ENCODE data around the gene ADORA1. TPM values are rescaled to one million over a fixed set of nuclear protein-coding genes. Genes with fewer than 3 reads are reported as not detected.

Gene ADORA1
- total and polyA plus RNA-seq, 10 of the 15 experiments (the other 5 are each of a cell fraction or from before 2014, with no cell fraction given), result not detected

GRCh38 chr1:203167026-203167912, 39.7 kb downstream of the ADORA1 start:
- 43% methylated on average over 17 of the region's 23 CpGs for WGBS (ENCODE audit: insufficient coverage, insufficient replicate concordance, low lambda C conversion rate, missing lambda C conversion rate)
- TF ChIP-seq BHLHE40 (IDR thresholded peaks at IDR 0.05; ENCODE audit: borderline replicate concordance in 1 of 2, low read depth in 2 of 2, low read length in 1 of 2) (peak in 1 of 2 experiments; percentile 77; a peak in 2 of 4 replicates), POLR2AphosphoS5 (IDR thresholded peaks at IDR 0.05; ENCODE audit: low read length) (no peak)
- no peak overlapping the region for H3K27ac ChIP-seq (ENCODE audit: control insufficient read depth, insufficient read depth)
- no peak for DNase-seq (ENCODE audit: low read depth, low spot score)
- peaks cover 0 to 2% of the 10 kb centered on the region in 2 experiments; a peak in 3 of 4 replicates for H3K27me3 ChIP-seq (replicated peaks in 1 of 2; ENCODE audit: control insufficient read depth in 2 of 2, insufficient read depth in 2 of 2, low read length in 1 of 2)
- in situ Hi-C loops (cut with MboI), result no loop called here
- H3K4me3 ChIP-seq, result no peak overlapping the region
- H3K79me2 ChIP-seq (ENCODE audit: control insufficient read depth, insufficient read depth, low read length), result no peaks in the 10 kb centered on the region
- H4K20me1 ChIP-seq (ENCODE audit: control insufficient read depth, insufficient read depth), result no peaks in the 10 kb centered on the region
- CTCF ChIA-PET, result interaction anchor here (0.9 to 8.0 kb wide), 17 partner anchors 11 to 128 kb away, joined by 3 to 114 read pairs (median 4); no protein-coding TSS in a partner anchor
- SMC1A ChIA-PET (ENCODE audit: uncharacterized antibody, unreplicated experiment), result interaction anchor here (0.9 to 2.8 kb wide), 7 partner anchors 21 to 126 kb away, joined by 3 to 35 read pairs (median 3); no protein-coding TSS in a partner anchor
- ATAC-seq, result peak; percentile 23; the same call in 2 of the 3 replicates
- no peak overlapping the region for H3K4me2 ChIP-seq (ENCODE audit: control insufficient read depth, insufficient read depth)
- no TSS peak for BruUV-seq (replicated peaks)
- no peak for FAIRE-seq
- H3K9ac ChIP-seq (ENCODE audit: control insufficient read depth, insufficient read depth, low read length), result no peak overlapping the region
- intact Hi-C loops (cut with micrococcal nuclease; ENCODE audit: unreplicated experiment), result no loop called here
- H2AFZ ChIP-seq (ENCODE audit: control insufficient read depth, low read depth, low read length), result no peak overlapping the region
- H3K9me3 ChIP-seq (replicated peaks; ENCODE audit: control insufficient read depth, insufficient read depth, low read length), result no peaks in the 10 kb centered on the region
- no peaks in the 10 kb centered on the region for H3K4me1 ChIP-seq (ENCODE audit: control insufficient read depth, insufficient read depth, low read length)
- POLR2A ChIA-PET, result interaction anchor here (0.9 kb wide), 1 partner anchor 49 kb away, joined by 4 read pairs; no protein-coding TSS in a partner anchor
- RAD21 ChIA-PET (ENCODE audit: unreplicated experiment), result interaction anchor here (1.0 to 4.6 kb wide), 10 partner anchors 9 to 128 kb away, joined by 3 to 61 read pairs (median 6); no protein-coding TSS in a partner anchor
- no peaks in the 10 kb centered on the region for H3K36me3 ChIP-seq (ENCODE audit: control insufficient read depth in 2 of 2, insufficient read depth in 2 of 2, low read length in 1 of 2)

GRCh38 chr1:203167913-203168200, 40.3 kb downstream of the ADORA1 start:
- SMC1A ChIA-PET (ENCODE audit: uncharacterized antibody, unreplicated experiment), result no interaction called here
- no peak for FAIRE-seq
- TF ChIP-seq KAT2A (conservative IDR thresholded peaks at IDR 0.05; ENCODE audit: control insufficient read depth, low read depth, low read length), result no peak
- TF ChIP-seq NR2C2 (IDR thresholded peaks at IDR 0.05; ENCODE audit: borderline replicate concordance, control insufficient read depth, insufficient read length, low read depth), result no peak
- no peak for TF ChIP-seq PAX5 (IDR thresholded peaks at IDR 0.05; ENCODE audit: borderline replicate concordance, low read depth, low read length)
- no peak for TF ChIP-seq ZNF687 (IDR thresholded peaks at IDR 0.05)
- TF ChIP-seq ZNF217 (IDR thresholded peaks at IDR 0.05), result no peak
- TF ChIP-seq NKRF (conservative IDR thresholded peaks at IDR 0.05), result no peak
- TF ChIP-seq RELA (IDR thresholded peaks at IDR 0.05; ENCODE audit: borderline replicate concordance, partially characterized antibody), result no peak

More at GRCh38 chr1:203167913-203168200, 40.3 kb downstream of the ADORA1 start:
- BruUV-seq (replicated peaks), result no TSS peak
- H3K4me2 ChIP-seq (ENCODE audit: control insufficient read depth, insufficient read depth), result no peak overlapping the region
- DNase-seq (ENCODE audit: low read depth, low spot score) (no peak), ATAC-seq (no peak)
- POLR2A ChIA-PET, result no interaction called here
- no peaks in the 10 kb centered on the region for H3K79me2 ChIP-seq (ENCODE audit: control insufficient read depth, insufficient read depth, low read length)
- CTCF ChIA-PET, result interaction anchor here (0.8 to 8.0 kb wide), 3 partner anchors 49 to 137 kb away, joined by 3 to 114 read pairs (median 15); no protein-coding TSS in a partner anchor
- H3K27me3 ChIP-seq (replicated peaks in 1 of 2; ENCODE audit: control insufficient read depth in 2 of 2, insufficient read depth in 2 of 2, low read length in 1 of 2), result peaks cover 0 to 2% of the 10 kb centered on the region in 2 experiments; a peak in 3 of 4 replicates
- H3K36me3 ChIP-seq (ENCODE audit: control insufficient read depth in 2 of 2, insufficient read depth in 2 of 2, low read length in 1 of 2), result no peaks in the 10 kb centered on the region
- no peak overlapping the region for H3K27ac ChIP-seq (ENCODE audit: control insufficient read depth, insufficient read depth)
- no peaks in the 10 kb centered on the region for H4K20me1 ChIP-seq (ENCODE audit: control insufficient read depth, insufficient read depth)
- no peak overlapping the region for H2AFZ ChIP-seq (ENCODE audit: control insufficient read depth, low read depth, low read length)
- RAD21 ChIA-PET (ENCODE audit: unreplicated experiment), result interaction anchor here (4.6 kb wide), 1 partner anchor 48 kb away, joined by 61 read pairs; no protein-coding TSS in a partner anchor
- intact Hi-C loops (cut with micrococcal nuclease; ENCODE audit: unreplicated experiment) (no loop called here), in situ Hi-C loops (cut with MboI) (no loop called here)
- no peak overlapping the region for H3K9ac ChIP-seq (ENCODE audit: control insufficient read depth, insufficient read depth, low read length)
- no peak overlapping the region for H3K4me3 ChIP-seq
- 43% methylated on average over 5 of the region's 5 CpGs for WGBS (ENCODE audit: insufficient coverage, insufficient replicate concordance, low lambda C conversion rate, missing lambda C conversion rate)
- H3K9me3 ChIP-seq (replicated peaks; ENCODE audit: control insufficient read depth, insufficient read depth, low read length), result no peaks in the 10 kb centered on the region
- H3K4me1 ChIP-seq (ENCODE audit: control insufficient read depth, insufficient read depth, low read length), result no peaks in the 10 kb centered on the region; the same call in 1 of the 2 replicates

Measured in GM12878 (cell line).